HG03064 (cell line): Measurements from ENCODE around the gene SMAGP.
"Not testable (repeated sequence)": the region's sequence is repeated elsewhere in the genome, so short reads cannot be mapped to it uniquely, and the experiment has no call there.

Experiments used
- ATAC-seq: cut with Tn5 transposase; IDR thresholded peaks from one replicate; pipeline ENCODE4 v1.9.1; 2021; ENCODE audit warnings: low read depth; ENCODE audit not compliant: unreplicated experiment

Gene SMAGP

DNA sequence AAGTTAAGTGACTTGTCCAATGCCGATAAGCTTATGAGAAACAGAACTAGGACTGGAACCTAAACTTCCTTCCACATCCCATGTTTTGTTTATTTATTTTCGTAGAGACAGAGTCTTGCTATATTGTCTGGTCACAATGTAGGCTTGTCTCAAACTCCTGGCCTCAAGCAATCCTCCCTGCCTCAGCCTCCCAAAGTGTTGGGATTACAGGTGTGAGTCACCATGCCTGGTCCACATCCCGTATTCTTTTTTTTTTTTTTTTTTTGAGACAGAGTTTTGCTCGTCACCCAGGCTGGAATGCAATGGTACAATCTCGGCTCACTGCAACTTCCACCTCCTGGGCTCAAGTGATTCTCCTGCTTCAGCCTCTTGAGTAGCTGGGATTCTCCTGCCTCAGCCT is 43.1 kb downstream of the SMAGP start:
- not testable (repeated sequence) for ATAC-seq

DNA sequence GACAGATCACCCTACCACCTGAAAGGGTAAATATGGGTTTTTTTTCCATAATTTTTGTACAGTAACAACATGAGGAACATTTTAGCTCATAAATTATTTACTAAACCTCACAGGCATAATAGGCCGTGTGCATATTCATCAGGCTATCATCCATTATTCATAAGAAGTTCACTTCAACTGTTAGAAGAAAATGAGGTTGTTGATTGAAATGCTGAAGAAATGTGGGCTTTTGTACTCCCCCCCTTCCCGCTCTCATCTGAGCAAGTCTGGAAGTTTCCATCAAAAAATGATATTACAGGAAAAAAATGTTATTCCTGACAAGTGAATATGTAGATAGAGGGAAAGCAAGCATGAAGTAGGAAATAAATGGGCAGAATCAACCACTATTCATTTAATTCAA is 44.4 kb downstream of the SMAGP start:
- no peak for ATAC-seq

DNA sequence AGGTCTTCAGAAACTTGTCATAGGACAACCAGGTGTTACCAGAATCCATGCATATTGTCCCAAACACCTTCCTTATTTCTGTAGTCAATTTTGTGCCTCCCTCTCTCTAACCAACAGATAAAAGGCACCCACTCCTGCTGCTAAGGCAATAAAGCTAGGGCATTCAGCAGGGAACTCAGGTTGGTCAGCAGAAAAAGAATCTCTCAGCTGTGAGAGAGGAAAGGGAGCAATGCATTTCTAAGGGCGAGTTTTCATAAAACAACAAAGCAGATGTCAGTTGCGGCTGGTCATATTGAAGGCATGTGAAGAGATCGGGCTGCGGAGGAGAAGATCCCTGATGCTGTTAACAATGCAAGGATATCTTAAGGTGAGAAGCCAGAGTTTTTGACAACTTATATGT is 45.0 kb downstream of the SMAGP start:
- no peak for ATAC-seq

DNA sequence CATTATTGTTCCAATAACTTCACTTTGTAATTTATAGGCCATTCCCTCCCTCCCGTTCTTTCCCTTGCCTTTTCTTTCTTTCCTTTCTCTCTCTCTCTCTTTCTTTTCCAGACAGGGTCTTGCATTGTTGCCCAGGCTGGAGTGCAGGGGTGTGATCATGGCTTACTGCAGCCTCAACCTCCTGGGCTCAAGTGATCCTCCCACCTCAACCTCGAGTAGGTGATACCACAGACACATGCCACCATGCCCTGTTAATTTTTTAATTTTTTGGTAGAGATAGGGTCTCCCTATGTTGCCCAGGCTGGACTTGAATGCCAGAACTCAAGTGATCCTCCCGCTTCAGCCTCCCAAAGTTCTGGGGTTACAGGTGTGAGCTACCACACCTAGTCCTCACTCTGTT is 45.6 kb downstream of the SMAGP start:
- ATAC-seq: no peak

DNA sequence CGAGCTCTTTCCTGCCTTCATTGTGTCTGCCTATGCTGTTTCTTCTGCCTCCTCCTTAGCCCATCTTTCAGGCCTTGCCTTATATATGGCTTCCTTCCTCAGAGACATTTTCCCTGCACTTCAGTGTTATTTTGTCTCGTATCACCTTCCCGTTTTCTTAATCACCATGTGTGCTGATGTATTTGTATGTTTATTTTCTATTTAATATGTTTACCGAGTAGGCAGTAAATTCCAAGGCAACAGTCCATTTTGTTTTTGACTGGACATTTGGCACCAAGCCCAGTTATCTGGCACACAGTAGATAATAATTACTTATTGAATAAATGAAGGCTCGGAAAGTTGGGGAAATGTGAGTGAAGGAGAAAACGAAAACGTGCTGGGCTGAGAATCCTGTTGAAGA is 47.8 kb downstream of the SMAGP start:
- no peak for ATAC-seq

DNA sequence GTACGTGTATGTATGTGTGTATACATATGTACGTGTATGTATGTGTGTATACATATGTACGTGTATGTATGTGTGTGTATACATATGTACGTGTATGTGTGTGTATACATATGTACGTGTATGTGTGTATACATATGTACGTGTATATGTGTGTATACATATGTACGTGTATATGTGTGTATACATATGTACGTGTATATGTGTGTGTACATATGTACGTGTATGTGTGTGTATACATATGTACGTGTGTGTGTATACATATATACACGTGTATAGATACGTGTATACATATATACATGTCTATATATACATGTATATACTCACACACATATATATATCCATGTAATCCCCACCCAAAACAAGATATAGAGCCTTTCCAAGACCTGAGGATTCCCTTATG is 50.4 kb downstream of the SMAGP start:
- not testable (repeated sequence) for ATAC-seq

DNA sequence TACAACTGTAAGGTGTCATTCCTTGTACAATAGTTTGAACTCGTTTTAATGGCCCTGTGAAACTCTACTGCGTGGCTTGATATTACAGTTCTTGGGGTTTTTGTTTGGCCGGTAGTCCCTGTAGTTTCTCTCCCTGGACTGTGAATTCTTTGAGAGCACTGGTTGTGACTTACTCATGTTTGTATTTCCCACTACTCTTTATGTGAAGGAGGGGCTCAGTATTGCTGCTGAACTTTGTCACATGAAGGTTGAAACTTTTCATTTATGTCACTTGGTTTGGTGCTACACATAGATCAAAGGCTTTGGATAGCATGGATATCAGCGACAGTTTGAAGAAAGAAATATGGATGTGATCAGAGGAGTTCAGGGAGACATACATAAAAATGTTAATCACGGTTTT is 50.9 kb downstream of the SMAGP start:
- no peak for ATAC-seq

DNA sequence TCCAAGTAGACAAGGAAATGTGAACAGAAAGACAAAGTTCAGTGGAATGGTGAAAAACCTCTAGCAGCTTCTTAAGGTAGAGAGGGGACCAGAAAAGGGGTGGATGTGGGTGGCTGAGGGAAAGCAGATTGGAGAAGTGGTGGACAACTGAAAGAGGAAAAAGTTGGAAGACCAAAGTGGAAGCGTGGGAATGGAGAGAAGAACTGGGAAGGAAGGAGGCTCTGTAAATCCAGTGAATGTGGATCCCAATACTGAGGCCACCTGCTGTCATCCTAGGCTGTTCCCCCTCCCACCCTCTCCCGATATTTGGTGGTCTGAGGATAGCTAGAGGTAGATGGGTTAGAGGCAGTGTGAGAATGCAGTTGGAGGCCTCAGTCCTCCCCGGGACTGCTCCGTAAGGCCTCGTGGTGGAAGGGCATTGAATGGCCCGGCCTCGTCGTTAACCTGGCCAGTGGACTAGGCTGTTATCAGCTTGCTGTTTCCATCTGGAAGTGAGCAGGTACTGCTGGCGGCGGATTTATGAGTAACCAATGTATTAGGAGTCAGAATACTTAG is 51.5 kb downstream of the SMAGP start:
- ATAC-seq: no peak

DNA sequence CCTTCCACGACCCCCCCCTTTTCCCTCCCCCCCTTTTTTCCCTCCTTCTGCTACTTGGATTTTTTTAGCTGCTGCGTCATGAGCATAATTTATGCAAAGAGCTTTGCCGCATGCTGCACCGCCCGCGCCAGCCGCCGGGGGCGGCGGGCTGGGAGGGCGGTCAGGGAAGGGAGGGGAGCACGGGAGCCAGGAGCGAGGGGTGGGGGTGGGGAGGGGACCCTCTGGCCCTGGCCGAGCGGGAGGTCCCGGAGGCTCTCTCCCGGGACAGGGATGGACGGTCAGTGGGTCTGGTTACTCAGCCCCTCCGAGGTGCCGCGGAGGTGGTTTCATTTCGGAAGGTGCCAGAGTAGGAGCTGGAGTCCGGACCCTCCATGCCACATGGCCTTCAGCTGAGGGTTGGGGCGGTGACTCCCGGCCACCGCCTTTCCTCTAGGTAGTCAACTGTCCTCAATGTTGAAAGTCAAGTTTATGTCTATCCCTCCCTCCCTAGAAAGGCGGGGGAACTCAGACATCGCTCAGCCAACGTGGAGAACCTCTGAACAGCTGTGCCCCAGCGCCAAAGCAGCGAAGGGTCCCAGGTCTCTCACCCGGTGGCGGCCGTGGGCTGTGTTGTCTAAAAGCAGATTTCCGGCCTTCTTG is 52.1 kb downstream of the SMAGP start, which contains the start of gene POU6F1:
POU6F1 (minus strand) TSS at position 95 of the 639 bp plus-strand sequence. CDS start 11,226 bp downstream, outside the sequence.
- ATAC-seq: peak; percentile 62

DNA sequence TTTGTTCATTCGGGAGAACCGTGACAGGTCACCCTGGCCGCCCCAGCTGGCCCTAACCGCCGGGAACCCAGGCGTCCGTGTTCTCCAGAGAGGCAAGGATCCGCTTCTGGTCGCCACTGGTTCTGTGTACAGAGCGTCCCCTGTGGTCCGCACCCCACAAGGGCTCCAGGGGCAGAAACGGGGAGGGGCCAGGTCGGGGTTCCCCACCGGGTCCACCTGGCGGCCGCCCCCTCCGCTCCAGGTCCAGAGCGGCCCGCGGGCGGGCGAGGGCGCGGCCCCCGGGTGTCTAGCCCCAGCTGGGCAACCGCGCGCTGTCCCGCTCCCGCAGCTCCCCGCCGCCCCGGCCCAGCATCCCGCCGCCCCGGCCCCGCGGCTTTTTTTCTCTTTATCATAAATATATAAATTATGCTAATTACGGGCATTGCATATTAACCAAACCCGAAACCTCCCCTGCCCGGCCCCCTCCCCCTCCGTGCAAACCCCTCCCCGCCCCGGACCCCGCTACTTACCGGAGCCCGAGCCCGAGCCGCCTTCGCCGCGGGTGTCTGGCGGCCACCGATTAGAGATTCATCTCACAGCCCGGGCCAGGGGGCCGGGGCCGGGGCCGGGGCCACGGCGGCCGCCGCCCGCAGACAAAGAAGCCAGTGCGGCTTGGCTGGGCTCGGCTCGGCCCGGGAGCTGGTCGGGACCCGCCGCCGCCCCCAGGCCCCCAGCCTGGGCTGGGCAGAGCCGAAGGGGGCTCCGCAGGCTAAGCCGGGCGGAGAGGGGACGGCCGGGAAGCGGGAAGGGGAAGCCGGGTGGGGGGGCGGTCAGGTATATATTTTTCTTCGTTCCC is 52.9 kb downstream of the SMAGP start:
- ATAC-seq: peak; percentile 68

DNA sequence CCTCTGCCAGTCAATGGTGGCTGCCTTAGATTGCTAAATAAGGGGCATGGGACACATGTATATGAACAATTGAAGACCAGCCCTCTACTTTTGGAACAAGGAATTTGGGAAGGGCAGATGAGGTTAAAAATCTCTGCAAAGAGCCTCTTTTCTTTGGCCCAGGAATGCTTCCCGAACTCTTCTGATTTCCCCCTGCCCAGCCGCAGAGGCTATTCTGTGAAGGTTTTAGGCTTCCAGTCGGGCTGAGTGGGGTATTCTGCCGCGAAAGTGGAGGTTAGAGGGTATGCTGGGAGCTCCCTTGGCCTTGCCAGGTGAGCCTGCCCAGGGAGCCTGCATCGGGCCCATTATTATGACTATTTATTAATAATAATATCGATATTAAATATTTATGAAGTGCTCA is 53.6 kb downstream of the SMAGP start:
- ATAC-seq: no peak

DNA sequence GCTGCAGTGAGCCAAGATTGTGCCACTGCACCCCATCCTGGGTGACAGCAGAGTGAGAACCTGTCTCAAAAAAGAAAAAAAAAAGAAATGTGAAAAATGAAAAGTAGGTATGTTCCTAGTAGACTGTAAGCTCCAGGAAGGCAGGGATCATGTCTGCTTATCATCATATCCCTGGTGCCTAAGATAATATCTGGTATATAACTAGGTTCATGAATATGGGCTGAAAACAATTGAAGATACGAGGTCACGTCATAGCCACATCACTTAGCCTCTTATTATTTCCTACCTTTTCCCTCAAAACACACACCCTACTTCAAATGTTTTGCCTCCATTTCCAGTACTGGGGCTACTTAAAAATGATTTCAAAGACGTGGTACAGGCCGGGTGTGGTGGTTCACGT is 55.3 kb downstream of the SMAGP start:
- no peak for ATAC-seq

DNA sequence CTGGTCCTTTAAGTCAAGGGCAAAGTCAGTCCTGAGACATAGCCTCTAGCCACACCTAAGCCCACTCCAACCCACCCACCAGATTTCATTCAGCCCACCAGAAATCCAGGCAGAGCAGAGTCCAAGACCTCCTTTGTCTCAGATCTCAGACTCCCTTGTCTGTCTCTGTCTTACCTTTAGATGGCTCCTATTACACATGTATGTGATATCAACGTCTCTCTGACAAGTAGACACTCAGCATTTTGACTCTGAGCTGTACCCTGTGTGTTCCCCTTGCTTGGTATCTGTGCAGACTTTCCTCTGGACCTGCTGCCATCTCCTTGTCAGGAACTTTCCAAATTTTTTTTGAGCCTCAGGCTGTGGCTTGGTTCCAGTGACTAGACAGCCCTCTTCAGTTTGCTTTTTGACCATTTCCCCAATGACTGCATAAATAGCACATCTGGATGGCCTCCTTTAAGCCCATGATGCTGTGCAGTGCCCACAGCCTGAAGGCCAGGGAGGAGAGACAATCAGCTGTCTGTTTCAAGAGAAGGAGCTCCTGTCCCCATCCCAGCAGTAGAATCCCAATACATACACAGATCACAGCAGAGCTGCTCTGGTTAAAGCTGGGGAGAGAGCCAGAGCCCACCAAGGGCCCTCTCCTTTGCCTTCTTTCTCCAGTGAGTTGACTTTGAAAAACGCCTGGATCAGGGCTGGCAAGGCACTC is 59.4 kb downstream of the SMAGP start:
- ATAC-seq: no peak

DNA sequence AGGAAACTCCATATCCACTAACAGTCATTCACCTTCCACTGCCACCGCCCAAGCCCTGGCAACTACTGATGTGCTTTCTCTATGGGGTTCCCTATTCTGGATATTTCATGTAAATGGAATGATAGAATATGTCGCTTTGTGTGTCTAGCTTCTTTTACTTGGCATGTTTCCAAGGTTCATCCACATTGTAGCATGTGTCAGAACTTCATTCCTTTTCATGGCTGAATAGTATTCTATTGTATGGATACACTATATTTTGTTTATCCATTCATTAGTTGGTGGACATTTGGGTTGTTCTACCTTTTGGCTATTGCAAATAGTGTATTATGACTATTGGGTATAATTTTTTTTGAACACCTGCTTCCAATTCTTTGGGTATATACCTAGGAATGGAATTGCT is 61.0 kb downstream of the SMAGP start:
- ATAC-seq: no peak

DNA sequence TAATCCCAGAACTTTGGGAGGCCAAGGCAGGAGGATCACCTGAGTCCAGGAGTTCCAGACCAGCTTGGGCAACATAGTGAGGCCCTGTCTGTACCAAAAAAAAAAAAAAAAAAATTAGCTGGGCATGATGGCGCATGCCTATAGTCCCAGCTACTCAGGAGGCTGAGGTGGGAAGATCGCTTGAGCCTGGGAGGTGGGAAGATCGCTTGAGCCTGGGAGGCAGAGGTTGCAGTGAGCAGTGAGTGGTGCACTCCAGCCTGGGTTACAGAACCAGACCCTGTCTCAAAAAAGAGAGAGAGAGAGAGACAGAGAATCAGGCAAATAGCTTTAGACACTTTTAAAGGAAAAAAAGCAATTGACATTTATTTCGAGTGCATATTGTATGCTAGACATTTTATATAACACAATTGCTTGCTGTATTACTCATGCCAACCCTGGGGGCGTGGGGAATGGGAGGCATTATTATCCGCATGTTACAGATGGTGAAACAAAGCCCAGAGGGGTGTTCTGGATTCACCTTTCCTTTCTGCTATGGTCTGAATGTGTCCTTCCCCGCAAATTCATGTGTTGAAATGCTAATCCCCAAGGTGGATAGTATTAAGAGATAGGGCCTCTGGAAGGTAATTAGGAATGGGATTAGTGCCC is 62.1 kb downstream of the SMAGP start:
- ATAC-seq: no peak

DNA sequence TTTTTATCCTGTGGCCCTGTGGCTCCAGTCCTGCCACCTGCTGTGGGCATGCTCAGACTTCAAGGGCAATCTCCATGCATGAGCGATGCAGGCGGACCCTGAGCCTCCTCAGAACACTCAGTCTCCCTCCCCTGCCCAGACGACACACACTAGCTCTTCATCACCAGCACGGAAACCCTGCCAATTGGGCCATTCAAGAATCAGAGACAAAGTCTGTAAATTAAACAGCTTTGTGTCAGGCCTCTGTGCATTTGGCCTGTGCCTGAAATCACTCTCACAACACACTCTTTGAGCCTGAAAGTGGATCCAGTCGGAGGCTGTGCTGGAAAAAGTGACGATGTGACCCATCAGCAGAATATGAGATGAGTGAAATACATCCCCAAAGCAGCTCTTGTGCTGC is 64.9 kb downstream of the SMAGP start:
- ATAC-seq: no peak

DNA sequence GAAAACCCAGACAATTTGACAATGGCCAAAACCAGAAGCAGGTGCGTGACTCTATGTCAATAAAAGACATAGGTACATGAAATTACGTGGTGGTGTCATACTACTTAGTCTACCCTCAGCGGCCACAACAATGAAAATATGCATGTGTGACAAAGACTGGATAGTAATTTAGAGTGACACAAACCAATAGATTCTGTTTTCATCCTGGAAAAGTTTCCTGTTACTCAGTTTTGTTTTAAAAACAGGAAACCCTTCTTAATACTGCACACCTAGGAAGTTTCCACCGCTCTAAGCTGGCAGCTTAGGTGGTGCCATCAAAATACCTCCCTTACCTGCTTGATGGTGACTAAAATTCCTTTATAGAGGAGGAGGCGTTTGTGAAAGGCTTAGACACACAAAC is 67.5 kb downstream of the SMAGP start:
- no peak for ATAC-seq

DNA sequence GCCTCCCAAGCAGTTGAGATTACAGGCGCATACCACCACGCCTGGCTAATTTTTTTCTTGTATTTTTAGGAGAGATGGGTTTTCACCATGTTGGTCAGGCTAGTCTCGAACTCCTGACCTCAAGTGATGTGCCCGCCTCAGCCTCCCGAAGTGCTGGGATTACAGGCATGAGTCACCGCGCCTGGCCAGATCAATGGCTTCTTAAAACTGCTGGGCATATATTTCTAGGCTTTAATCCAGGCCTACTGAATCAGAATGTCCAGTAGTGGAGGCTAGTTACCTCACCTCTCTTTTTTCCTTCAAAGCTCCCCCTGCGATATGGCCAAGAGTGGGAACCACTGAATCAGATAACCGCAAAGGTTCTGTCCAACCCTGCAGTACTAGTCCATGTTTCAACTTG is 69.4 kb downstream of the SMAGP start:
- ATAC-seq: no peak

DNA sequence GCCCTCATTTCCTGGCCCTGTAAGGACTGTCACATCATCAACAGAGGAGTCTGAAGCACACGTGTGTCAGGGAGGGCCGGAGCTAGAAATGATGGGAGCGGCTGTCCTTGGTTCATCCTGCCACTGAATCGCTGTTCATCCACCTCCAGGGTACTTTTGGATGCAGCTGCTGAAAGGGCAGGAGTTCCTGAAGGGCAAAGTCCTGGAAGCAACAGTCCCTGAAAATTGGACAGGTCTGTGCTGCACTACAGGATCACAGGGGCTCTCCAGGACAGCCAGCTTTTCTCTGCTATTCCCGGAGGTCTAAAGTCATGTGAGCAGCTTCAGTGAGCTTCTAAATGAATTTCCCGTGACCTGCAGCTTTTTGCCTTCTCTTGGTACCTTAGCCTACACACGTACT is 70.1 kb downstream of the SMAGP start:
- ATAC-seq: no peak

DNA sequence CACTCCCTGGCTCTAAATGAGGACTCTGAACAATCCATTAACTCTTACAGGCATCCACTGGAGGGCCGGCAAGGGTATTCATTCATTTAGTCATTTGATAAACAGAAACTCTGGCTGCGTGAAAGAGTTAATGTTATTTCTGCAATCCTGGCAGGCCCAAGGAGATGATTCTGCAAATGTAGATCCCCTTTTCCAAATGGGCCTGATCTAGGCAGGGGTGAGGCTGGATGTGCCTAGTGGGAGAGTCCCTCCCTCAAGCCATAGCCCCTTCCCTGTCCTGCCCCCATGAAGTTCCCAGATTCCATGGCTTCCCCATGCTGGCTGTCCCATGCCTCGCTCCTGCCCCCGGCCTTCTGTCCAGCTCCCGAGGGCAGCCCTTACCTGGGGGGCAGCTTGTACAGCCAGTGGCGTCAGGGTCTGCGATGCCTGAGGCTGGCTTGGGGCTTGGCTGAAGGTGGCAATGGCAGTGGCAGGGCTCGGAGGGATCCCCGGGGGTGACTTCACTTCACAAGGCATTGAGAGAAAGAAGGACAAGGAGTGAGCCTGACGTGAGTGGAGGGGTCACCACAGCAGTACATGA is 70.8 kb downstream of the SMAGP start:
- ATAC-seq: no peak
